ENCODE results near the gene DRICH1. TPM values are rescaled to one million over a fixed set of nuclear protein-coding genes. Genes with fewer than 3 reads are reported as not detected.
"Not testable (repeated sequence)": the region's sequence is repeated elsewhere in the genome, so short reads cannot be mapped to it uniquely, and the experiment has no call there.

The DRICH1 gene
- polyA plus RNA-seq (2014; cell fraction: cytosol; rRNA removed), result 0.14 TPM in 1 of 2 replicates, not detected in the other
- 0.18 and 1.1 TPM in 2 replicates for polyA plus RNA-seq (2014; cell fraction: nucleus; rRNA removed)

- DNase-seq (ENCODE audit: low spot score), result no peak
Observed at GRCh38 chr22:23632178-23632577, at the start of gene DRICH1. Gene DRICH1 (minus strand): TSS chr22:23632321. CDS start chr22:23632023, 298 bp downstream.

- no peak for DNase-seq (ENCODE audit: low spot score)
Observed at GRCh38 chr22:23681026-23681809, 49.1 kb upstream of the DRICH1 start.

- no peak for DNase-seq (ENCODE audit: low spot score)
Observed at GRCh38 chr22:23678133-23678532, 46.0 kb upstream of the DRICH1 start.

DNA sequence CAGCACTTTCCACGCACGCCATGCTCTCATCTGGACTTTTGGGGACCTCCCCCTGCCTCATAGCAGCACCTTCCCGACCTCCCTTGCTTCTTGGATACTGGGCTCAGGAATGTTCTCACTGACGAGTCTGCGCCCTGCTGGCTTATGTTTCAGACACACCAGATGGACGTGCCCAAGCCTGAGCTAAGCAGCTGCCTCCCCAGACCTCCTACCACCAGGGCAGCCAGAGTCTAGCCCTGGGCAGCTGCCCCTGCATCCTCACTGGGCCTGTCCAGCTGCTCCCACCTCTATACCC lies 45.5 kb upstream of the DRICH1 start:
- no peak for DNase-seq (ENCODE audit: low spot score)

DNA sequence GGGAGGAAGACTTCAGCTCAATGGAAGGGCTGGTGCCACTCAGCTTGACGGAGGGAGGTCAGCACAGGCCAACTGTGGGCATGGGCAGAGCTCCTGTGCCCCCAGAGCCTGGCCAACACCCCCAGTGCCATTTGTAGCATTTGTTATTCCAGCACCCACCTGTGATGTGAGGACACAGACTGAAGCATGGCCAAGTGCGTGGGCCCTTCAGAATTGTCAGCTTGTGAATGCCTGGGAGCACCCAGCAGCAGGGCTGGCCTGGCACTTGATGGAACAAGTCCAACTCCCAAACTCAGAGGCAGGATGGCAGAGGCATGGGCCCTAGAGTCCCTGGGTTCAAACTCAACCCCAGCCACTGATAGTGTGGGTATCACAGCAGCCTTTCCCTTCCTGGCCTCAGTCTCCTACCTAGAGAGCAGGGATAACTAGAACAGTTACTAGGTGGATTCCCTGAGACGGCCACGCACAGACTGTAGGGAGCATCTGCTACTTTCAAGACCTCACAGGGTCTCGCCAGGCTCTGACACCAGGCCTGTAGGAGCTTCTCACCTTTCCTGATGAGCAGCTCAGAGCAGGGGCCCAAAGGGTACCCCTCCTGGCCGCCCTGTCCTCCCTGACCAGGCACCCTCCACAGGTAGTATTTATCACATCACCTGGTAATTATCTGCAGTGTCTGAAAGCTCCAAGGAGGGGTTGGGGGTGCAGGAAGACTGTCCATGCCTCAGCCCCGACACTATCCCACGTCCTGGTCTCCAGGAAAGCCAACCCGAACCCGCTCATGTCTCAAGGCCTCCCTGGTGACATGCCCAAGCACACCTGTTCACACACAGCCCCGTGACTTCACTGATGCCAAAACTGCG lies 45.0 kb upstream of the DRICH1 start:
- not testable (repeated sequence) for DNase-seq (ENCODE audit: low spot score)

GRCh38 chr22:23675502-23676415 lies 43.6 kb upstream of the DRICH1 start:
- DNase-seq (ENCODE audit: low spot score), result no peak

DNA sequence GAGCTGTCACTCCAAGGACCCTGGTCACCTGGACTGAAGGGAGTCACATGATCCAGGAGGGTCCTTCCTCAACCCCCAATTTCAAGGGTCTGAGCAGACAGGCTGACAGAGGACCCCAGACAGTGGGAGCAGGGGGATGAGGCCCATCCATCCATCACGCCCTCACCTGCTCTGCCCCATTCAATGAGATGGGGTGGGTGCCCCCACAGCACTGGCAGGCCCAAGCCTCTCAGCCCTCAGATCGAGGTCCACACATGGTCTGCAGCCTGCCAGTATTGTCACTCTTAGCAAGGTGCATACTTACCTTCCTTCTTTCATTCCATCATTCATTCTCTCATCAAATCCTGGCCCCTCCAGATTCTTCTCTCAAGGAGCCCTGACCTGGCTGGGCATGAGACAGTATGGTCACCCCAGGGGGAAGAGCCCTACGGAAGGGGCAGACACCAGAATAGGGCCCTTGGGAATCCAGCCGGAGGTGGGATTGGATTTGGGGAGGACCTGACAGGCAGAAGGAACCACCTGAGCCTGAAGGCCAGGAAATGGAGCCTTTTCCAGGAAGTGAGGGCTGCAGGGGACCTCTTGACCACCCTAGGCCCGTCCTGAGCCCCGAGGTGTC lies 42.9 kb upstream of the DRICH1 start:
- not testable (repeated sequence) for DNase-seq (ENCODE audit: low spot score)

DNA sequence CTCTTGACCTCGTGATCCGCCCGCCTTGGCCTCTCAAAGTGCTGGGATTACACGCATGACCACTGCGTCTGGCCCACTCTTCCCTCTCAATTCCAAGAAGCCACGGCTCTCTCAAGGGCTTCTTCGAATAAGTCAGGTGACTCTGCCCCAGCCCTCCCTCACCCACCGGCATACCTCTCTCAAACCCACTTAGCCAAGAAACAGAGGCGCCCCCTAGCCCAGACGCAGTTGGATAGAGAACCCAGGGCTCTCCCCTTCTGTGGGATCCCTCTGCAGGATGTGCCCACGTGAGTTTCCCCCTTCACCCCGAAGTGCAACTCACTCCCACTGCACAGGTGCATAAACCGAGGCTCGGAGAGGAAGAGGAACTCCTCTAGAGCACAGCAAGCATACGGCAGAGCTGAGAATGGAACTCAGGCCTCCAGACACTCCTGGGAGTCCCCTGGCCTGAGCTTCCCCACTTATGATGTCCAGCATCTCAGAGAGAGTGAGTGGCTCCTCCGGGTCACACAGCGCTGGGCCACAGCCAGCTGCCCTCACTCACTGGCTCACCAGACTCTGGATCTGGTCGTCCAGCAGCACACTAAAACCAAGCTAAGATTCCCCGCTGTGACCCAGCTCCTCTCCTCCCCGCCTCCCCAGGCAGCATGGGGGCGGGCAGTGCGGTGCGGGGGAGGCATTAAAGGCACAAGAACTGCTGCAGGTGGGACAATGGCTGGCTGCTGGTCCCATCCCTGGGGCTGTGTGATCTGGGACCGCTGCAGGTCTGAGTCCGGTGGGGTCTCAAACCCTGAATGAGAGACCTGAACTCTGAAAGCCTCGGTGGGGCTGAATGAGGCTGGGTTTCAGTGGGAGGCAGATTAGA lies 41.9 kb upstream of the DRICH1 start:
- DNase-seq (ENCODE audit: low spot score), result no peak

DNA sequence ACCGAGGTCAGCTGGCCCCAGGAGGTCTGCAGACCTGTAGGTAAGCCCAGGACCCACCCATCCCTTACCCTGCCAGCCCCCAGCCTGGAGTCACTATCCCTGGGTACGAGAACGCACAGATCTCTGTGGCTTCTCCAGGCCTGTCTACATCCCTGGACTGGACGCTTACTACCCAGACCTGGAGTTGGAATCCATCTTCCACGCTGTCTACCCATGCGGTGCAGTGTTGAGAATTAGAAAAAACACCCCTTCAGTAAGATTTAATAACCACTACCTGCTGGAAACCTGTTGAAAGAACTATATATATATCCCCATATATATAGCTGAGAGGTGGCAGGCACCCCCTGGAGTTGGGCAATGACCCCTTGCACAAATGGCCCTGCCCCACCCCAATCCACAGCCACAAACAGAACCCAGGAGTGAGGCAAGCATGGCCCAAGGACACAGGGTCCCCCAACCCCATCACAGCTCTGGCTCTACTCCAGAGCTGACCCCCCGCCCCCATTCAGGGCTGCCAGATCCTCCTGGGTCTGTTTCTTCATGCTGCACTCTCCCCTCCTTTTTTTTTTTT lies 41.0 kb upstream of the DRICH1 start:
- no peak for DNase-seq (ENCODE audit: low spot score)

DNA sequence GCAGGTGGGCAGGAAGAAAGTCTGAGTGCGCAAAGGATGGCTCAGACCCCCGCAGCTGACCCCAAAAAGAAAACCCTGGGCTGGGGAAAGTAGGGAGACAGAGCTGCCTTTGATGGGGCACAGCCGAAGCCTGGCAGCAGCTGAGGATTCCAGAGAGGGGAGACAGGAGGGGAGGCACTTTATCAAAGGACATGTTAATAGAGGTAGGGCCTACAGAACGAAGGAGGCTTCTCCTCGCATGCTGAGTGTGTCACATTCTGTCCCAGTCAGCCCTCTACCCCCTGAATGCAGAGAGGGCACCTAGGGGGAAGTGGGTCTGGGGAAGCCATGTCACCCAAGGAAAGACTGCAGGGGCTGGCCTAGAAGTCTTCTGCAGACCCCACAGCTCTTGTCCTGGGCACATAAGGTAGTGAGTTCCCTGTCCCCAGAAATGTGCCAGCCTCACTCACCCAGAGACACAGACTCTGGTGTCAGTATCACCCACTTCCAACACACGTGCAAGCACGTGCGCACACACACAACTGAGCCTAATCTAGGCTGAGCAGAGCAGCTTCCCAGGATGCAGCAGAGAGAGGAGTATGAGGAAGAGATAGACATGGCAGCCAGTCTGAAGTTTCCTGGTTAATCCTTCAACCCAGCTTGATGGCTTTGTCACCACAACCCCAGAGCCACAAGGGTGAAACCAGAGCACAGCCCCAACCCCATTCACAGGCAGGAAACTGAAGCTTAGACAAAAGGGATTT lies 40.4 kb upstream of the DRICH1 start:
- DNase-seq (ENCODE audit: low spot score), result not testable (repeated sequence)

GRCh38 chr22:23671387-23671786 lies 39.3 kb upstream of the DRICH1 start:
- not testable (repeated sequence) for DNase-seq (ENCODE audit: low spot score)

DNA sequence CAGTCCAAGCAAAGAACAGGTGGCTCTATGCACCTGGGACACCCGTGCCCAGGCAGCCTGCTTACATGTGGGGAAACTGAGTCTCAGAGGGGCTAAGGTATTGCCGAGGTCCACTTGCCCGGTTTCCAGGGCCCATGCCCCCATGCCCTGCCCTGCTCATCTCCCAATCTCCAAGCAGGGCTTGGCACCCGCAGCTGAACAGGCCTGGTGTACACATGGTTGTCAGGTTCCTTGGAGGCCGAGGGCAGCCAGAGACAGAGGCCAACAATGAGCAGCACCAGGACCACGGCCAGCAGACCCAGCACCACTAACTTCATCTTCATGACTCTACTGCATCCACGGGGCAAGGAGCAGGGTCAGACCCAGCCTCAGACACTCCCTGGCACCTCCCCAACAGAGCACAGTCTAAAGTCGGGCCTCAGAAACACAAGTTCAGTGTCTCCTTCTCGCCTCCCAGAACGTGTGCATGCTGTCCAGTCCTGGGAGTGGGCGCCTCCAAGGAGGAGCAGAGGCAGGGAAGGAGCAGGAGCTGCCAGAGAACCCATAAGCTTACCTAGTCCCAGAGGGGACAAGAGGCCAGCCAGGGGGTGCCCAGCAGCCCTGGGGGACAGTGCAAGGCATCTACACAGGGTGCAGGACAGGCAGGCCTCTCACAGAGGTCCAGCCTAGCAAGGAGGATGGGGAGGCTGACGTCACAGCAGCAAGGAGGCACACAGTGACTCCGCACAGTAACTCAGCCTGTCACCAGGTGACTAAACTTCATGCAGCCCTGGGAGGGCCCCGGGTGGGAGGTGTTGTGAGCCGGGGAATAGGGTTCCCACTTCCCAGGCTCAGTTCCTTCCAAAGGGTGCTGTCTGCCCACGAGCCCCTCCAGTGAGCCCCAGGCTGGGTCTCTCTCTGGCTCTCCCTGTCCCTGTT lies 38.5 kb upstream of the DRICH1 start:
- no peak for DNase-seq (ENCODE audit: low spot score)

DNA sequence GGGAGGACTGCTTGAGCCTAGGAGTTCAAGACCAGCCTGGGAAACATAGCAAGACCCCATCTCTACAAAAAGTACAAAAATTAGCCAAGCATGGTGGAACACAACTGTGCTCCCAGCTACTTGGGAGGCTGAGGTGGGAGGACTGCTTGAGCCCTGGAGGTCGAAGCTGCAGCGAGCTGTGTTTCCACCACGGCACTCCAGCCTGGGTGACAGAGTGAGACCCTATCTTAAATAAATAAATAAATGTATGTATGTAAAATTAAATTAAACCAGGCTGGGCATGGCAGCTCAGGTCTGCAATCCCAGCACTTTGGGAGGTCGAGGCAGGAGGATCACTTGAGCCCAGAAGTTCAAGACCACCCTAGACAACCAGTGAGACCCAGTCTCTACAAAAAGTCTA lies 28.3 kb upstream of the DRICH1 start:
- not testable (repeated sequence) for DNase-seq (ENCODE audit: low spot score)

DNA sequence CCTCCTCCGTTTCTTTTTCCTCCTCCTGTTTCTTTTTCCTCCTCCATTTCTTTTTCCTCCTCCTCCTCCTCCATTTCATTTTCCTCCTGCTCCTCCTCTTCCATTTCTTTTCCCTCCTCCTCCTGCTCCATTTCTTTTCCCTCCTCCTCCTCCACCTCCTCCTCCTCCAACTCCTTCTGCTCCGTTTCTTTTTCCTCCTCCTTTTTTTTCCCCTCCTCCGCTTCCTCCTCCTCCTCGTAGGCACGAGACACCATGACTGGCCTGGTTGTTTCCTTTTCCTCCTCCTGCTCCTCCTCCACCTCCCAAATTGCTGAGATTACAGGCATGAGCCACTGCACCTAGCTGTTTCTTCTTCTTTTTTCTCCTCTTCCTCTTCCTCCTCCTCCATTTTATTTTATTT lies 25.6 kb upstream of the DRICH1 start:
- no peak for DNase-seq (ENCODE audit: low spot score)

DNA sequence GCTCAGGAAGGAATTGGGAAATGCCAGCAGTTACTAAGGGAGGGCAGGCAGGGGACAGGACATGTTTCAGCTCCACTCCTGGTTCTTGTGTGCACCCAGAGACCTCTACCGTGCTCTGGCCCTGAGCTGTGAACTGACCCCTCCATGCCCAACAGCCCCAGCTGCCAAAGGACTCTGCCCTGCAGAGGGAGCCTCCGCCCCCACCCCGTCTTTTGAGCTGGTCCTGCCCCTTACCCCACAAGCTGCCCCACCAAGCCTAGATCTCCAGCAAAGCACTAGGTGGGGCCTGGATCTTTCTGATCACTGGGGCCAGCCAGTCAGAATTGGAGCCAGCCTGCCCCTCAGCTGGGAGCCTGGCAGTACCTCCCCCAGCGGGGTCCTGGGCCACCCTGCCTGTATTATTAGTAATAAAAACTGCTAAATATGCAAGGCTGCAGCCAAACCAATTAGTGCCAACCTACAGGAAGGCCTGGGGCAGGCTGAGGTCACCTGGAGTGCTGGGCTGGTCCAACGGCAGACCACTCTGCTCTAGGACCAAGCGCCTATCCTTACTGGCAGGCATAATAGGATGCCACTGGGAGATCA lies 23.9 kb upstream of the DRICH1 start:
- DNase-seq (ENCODE audit: low spot score), result no peak

- no peak for DNase-seq (ENCODE audit: low spot score)
Observed at GRCh38 chr22:23652711-23653110, 20.6 kb upstream of the DRICH1 start.

GRCh38 chr22:23652286-23652685 lies 20.2 kb upstream of the DRICH1 start:
- no peak for DNase-seq (ENCODE audit: low spot score)

GRCh38 chr22:23651676-23652075 lies 19.6 kb upstream of the DRICH1 start:
- DNase-seq (ENCODE audit: low spot score), result no peak
